HTR-8/SVneo (cell line): ENCODE data around the gene MYOCD.

ENCODE experiments used
- DNase-seq: peaks from one replicate; pipeline ENCODE4 v3.0.0; 2011; ENCODE audit warnings: low spot score, mixed read lengths; ENCODE audit not compliant: insufficient read length
- FAIRE-seq: peaks from 2 replicates; lab custom pipeline; 2011; peaks lifted over from hg19 to GRCh38; lab: Jason Lieb, UNC

MYOCD gene

GRCh38 chr17:12737740-12738469 is 72.2 kb downstream of the MYOCD start:
- DNase-seq (no peak), FAIRE-seq (no peak)

DNA sequence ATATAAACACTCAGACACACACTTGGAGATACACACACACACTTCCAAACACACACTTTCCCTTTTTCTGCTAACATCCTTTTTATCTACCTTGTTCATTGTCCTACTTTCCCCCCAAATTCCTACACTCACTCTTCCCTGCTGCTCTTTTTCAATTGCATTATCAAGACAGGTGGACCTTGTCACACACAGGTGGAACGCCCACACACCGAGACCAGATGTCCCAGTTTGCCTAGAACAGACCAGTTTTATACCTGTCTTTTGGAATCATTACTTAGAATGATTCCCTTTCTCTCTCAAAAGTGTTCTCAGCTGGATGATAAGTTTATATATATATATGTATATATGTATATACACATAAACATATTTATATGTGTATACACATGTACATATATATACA is 72.9 kb downstream of the MYOCD start:
- DNase-seq: no peak
- no peak for FAIRE-seq

- FAIRE-seq (no peak), DNase-seq (no peak)
Observed at GRCh38 chr17:12739500-12739899, 73.8 kb downstream of the MYOCD start.

- DNase-seq (no peak), FAIRE-seq (no peak)
Observed at GRCh38 chr17:12743046-12743445, 77.4 kb downstream of the MYOCD start.

DNA sequence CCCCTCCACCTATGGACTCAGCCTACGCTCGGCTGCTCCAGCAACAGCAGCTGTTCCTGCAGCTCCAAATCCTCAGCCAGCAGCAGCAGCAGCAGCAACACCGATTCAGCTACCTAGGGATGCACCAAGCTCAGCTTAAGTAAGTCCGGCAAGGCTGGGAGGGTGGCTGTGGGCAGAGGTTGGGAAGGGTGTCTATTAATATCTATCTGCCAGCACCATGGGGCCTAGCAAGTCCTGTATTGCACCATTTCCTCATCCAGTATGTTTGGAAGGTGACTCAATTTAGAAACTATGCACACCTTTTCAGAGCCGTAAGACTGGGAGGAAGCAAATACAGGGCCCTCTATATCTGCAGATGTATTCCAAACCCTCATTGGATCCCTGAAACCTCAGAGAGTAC is 78.6 kb downstream of the MYOCD start:
- no peak for DNase-seq
- FAIRE-seq: no peak

DNA sequence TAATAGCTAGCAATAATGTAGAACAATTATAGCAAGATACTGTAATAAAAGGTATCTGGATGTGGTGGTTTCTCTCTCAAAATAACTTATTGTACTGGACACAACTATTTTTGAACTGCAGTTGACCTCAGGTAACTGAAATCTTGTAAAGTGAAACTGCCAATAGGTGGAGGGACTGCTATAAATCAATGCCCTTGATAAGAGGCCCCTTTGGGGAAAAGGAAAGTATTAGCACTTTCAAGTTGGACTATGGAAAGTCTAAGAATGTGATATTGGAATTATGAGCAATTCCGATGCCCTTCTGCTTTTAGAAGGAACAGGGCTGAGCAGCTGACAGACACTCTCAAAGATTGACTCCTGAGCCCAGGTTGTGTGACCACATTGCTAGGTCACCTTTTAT is 79.1 kb downstream of the MYOCD start:
- FAIRE-seq: no peak
- no peak for DNase-seq

- DNase-seq (no peak), FAIRE-seq (no peak)
Observed at GRCh38 chr17:12745486-12745885, 79.8 kb downstream of the MYOCD start.

GRCh38 chr17:12756786-12757185 is 91.1 kb downstream of the MYOCD start:
- DNase-seq (no peak), FAIRE-seq (no peak)

- FAIRE-seq (no peak), DNase-seq (no peak)
Observed at GRCh38 chr17:12759090-12759489, 93.4 kb downstream of the MYOCD start.

DNA sequence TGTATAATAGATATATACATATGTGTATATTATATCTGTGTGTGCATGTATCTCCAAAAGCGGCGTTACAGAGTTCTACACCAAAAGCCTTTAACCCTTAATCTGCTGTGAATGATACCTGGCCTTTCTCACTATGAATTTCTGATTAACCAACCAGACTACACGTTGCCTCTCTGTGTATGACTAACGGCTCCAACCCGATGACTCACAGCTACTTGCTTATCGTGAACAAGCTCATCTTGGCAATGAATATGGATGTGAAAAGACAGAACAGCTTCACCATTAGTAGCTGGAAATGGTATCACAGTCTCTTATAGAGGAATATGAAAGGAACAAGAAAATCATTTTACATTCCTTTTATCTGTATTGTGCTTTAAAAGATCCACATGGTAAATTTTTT is 99.9 kb downstream of the MYOCD start:
- no peak for FAIRE-seq
- DNase-seq: no peak

DNA sequence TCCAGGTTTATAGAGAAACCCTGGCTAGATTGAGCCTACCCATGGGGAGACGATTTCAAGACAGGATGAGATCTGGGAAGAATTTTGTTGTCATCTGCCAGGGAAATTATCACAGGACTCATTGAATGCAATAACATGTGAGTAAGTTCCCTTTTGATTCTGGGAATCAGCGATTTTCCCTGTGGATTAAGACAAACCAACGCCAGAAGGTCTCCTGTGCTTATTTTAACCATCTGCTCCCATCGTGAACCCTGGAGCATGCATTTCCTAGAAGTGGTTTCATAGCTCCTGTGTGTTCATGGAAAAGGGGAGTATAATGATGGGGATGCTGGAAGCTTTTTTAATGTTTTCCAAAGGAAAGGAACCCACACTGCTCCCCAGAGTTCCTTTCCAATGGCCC is 102.6 kb downstream of the MYOCD start:
- FAIRE-seq (no peak), DNase-seq (no peak)

- no peak for FAIRE-seq
Observed at GRCh38 chr17:12769981-12770380, 104.3 kb downstream of the MYOCD start.

DNA sequence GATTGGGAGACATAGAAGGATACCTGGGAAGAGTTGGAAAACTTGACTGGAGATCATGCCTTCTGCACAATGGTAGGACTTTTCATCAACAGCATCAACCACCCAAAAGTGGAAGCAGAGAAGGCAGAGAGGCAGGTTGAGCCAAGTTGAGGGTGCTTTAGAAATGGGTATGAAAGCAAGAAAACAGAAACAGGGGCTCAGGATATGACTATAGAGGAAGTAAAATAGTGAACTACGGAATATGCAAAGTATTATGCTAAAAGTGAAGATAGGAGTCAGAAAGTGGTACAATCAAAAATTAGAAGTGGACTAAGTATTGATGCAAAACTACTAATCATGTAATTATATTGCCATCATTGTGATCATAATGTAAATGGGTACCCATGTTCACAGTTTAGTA is 107.5 kb downstream of the MYOCD start:
- FAIRE-seq: no peak

More at GRCh38 chr17:12769981-12770380, 104.3 kb downstream of the MYOCD start:
- DNase-seq: no peak

GRCh38 chr17:12789075-12789480 is 123.4 kb downstream of the MYOCD start:
- DNase-seq: no peak
- no peak for FAIRE-seq

More for the DNA sequence above, 107.5 kb downstream of the MYOCD start:
- DNase-seq: no peak

DNA sequence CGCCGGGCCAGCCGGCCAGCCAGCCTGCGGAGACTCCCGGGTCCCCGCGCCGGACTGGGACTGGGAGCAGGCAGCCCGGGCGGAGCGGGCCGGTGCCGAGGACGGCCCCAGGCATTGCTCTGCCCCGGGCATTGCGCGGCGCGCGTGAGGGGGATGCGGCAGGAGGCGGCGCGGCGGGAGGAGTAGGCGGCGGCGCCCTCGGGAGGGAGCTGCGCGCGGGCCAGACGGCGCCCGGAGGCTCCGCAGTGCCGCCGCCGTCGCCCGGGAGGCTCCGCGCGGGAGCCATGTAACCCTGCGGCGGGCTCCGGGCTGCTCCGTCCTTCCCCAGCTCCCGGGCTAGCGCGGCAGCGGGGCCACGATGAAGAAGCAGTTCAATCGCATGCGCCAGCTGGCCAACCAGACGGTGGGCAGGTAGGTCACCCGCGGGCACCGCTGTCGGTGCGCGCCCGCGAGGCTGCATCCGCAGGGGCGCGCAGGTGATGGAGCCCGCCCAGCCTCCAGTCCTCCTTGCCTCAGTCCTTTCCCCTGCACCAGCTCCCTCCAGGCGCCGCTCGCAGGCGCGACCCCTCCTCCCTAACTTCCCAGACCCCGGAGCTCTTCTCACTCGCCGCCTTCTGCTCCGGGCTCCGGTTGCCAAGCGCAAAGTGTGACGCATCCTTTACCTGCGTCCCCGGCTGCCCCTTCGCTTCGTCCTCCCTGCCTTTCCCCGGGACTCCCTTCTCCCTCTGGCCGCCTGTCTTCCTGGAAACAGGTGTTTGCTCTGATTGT is 124.0 kb downstream of the MYOCD start, which contains the start of gene ARHGAP44:
TSS of gene ARHGAP44 (plus strand) at position 18 of the 768 bp plus-strand sequence. CDS start at position 359, 341 bp downstream.
- FAIRE-seq: no peak
- DNase-seq: peak; percentile 70

DNA sequence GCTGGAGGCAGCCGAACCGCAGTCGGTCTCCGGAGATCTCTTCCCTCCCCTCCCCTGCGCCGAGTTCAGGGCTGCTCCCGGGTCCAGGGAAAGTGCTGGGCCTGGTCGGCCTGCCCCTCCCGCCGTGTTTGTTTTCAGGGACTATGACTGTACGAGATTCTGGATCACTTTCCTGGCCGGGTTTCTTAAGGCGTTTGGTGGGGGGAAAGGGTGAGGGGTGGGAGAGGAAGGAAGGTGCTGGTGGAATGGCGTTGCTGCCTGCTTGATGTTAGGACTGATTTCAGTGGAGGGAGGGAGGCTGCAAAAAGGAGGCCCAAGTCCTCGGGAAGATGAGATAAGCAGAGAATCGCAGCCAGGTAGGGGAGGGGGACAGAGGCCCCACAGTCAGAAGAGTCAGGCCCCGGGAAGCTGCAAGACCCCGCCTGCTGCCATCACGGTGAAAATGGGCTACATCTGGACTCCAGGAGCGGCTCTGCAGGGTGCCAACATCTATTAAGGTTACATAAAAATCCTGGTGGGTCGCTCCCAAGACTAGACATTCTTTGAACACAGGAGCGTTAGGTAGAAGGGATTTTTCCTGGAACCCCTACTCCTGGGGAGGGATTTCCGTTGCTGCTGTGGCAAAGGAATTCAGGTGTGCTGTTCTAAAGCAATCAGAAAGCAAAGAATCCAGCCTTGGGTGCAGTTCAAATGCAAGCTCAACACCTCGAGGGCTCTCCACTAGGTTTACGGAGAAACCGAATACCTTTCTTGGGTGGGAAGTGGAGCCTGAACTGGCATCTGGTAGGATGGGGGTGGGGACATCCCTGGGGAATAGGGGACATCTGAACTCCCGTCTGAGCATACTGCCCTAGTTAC is 124.8 kb downstream of the MYOCD start:
- DNase-seq: no peak
- no peak for FAIRE-seq

DNA sequence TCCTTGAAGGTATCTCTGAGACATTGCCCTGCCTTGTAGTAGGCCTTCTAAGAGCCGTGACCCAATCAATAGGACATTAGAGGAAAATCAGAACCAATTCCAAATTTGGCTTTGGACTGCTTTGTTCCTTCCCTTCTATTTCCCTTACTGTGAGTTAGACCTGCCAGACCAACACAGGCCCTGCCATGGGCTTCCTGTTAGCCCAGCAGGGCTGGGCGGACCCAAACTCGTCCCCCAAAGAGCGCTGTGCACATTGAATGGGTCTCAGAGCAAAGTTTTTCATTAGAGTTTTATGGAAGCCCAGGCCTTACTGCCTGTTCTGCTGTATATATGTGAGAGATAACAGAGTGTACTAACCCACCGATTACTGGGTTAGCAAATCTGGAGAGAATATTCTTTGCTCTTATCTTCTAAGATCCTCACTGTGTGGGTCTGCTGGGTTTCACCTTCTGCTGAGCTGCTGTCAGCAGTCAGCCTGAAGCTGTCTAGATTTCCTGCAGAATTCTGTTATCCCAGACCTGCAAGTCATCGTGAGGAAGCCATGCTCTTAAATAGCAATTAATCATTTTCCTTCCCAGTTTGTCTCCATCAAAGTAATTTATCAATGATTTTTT is 129.3 kb downstream of the MYOCD start:
- no peak for FAIRE-seq
- DNase-seq: no peak

DNA sequence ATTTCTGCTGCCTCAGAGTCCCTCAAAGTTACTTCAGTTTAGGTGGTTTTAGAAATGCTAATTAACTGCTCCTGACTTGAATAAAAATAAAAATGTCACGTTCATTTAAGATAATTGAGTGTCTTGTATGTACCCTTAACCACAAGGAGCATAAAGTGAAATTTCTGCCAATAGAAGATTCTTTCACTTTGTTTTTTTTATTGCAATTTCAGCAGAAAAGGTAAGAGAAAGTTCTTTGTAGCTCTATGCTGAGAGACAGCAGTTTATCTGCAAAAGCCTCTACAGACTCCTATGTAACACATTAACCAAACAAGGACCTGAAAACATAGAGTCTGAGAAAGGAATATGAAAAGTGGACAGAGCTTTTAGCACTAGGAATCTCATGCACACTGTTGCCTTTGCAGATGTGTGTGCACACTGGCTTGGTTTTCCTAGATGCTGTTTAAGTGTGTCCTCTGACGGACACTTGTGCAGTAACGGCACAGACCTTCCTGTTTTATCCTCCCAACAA is 135.2 kb downstream of the MYOCD start:
- DNase-seq (no peak), FAIRE-seq (no peak)

DNA sequence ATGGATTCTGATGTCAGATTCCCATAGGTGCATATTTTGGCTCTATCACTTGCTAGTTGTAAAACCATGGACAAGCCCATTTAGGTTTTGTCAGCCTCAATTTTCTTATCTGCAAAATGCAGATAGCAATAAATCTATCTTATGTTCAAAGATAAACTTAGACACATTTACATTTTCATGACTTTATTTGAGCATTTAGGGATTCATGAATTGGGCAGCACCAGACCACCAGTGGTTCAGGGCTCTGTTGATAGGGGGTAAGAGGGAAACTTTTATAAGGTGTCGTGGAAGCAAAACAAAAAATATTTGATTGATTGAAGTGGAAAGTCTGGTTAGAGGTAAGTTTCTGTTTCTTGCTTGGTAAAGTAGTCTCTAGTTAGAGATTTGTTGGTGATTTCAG is 140.9 kb downstream of the MYOCD start:
- FAIRE-seq: no peak

GRCh38 chr17:12808723-12809122 is 143.0 kb downstream of the MYOCD start:
- DNase-seq (no peak), FAIRE-seq (no peak)

More for the DNA sequence above, 140.9 kb downstream of the MYOCD start:
- DNase-seq: no peak
